OCI-LY7 (cell line): ENCODE data around the gene CTTNBP2NL. TPM values are rescaled to one million over a fixed set of nuclear protein-coding genes. Genes with fewer than 3 reads are reported as not detected.

Experiments
- BruUV-seq: library from RNA; stranded (reverse); fragments of 400-500 nt; replicated peaks from 2 replicates; lab custom pipeline; 2021; lab: Mats Ljungman, UMichigan
- CTCF ChIA-PET: fragments of 300-600 bp; sonication (Branson Sonifier 250); formaldehyde crosslinking; loops from one replicate; lab custom pipeline; 2022; ENCODE audit warnings: antibody characterized with exemption; ENCODE audit not compliant: unreplicated experiment; lab: Charles Lee
- POLR2A ChIA-PET: fragments of 300-600 bp; sonication (Branson Sonifier 250); formaldehyde crosslinking; loops from one replicate; lab custom pipeline; 2022; ENCODE audit warnings: antibody characterized with exemption; lab: Charles Lee
- DNase-seq: peaks from one replicate; pipeline ENCODE4 v3.0.0-alpha.2; 2015; ENCODE audit warnings: low spot score
- H2AFZ ChIP-seq: fragments of 200-600 bp; sonication (generic), shearing (Covaris generic); 2 replicates; pipeline ENCODE4 v1.6.1; 2014; ENCODE audit warnings: mild to moderate bottlenecking, antibody characterized with exemption, low read length, moderate library complexity
- H3K27ac ChIP-seq: fragments of 200-600 bp; sonication (generic); 2 replicates; pipeline ENCODE4 v1.5.1; 2014; ENCODE audit warnings: mixed run types, low read depth, mild to moderate bottlenecking, moderate library complexity, low read length, inconsistent platforms; ENCODE audit not compliant: poor library complexity, severe bottlenecking
- H3K36me3 ChIP-seq: fragments of 200-600 bp; sonication (generic); 2 replicates; pipeline ENCODE4 v1.6.1; 2014; ENCODE audit warnings: mild to moderate bottlenecking, antibody characterized with exemption, low read length, moderate library complexity, mixed read lengths; ENCODE audit not compliant: insufficient read depth
- H3K4me1 ChIP-seq: fragments of 200-600 bp; sonication (generic); 2 replicates; pipeline ENCODE4 v1.5.1; 2014; ENCODE audit warnings: mild to moderate bottlenecking, low read length; ENCODE audit not compliant: insufficient read depth, poor library complexity, severe bottlenecking
- H3K4me2 ChIP-seq: fragments of 200-600 bp; sonication (generic); 2 replicates; pipeline ENCODE4 v1.6.1; 2014; ENCODE audit warnings: mild to moderate bottlenecking, low read length
- H3K4me3 ChIP-seq: fragments of 200-600 bp; sonication (generic); 2 replicates; pipeline ENCODE4 v1.5.1; 2014; ENCODE audit warnings: mild to moderate bottlenecking, low read depth, low read length; ENCODE audit not compliant: poor library complexity, severe bottlenecking
- H3K79me2 ChIP-seq: fragments of 200-600 bp; sonication (generic); 2 replicates; pipeline ENCODE4 v1.6.1; 2016; ENCODE audit warnings: low read depth, mild to moderate bottlenecking, low read length, moderate library complexity, mixed read lengths; ENCODE audit not compliant: insufficient read depth
- H3K9me2 ChIP-seq: fragments of 200-600 bp; sonication (generic); 2 replicates; pipeline ENCODE4 v1.6.1; 2016; ENCODE audit warnings: mild to moderate bottlenecking, low read length, mixed read lengths; ENCODE audit not compliant: insufficient read depth
- H3K9me3 ChIP-seq: fragments of 200-600 bp; sonication (generic); 2 replicates; pipeline ENCODE4 v1.6.1; 2014; ENCODE audit warnings: mild to moderate bottlenecking, mixed run types, low read length, mixed read lengths
- H4K20me1 ChIP-seq: fragments of 200-600 bp; sonication (generic); 2 replicates; pipeline ENCODE4 v1.6.1; 2014; ENCODE audit warnings: mild to moderate bottlenecking, antibody characterized with exemption, low read length, moderate library complexity, mixed read lengths; ENCODE audit not compliant: insufficient read depth
- CTCF ChIP-seq: fragments of 200-600 bp; sonication (generic); conservative IDR thresholded peaks from 2 replicates; pipeline ENCODE4 v1.5.1; 2014; ENCODE audit warnings: mild to moderate bottlenecking, antibody characterized with exemption, low read length, moderate library complexity, mixed read lengths
- EZH2phosphoT487 ChIP-seq: fragments of 200-600 bp; sonication (generic); IDR thresholded peaks from 2 replicates; pipeline ENCODE4 v1.6.1; 2018; ENCODE audit warnings: low read depth, borderline replicate concordance, mild to moderate bottlenecking, mixed run types, antibody characterized with exemption, low read length, moderate library complexity, mixed read lengths
- intact Hi-C: fragments of 100-400 bp; cut with micrococcal nuclease; formaldehyde crosslinking; loops from one replicate; pipeline ENCODE4 v1.10.0; 2022; ENCODE audit not compliant: unreplicated experiment
- total RNA-seq, 2 experiments: library from RNA; depleted of rRNA in 1 of 2; stranded (reverse); fragments of >200 nt in 1 of 2; shearing (Covaris generic) in 1 of 2; gene quantifications; 2 replicates each; pipeline ENCODE4 v1.2.3, GENCODE V29; 2014 to 2022

CTTNBP2NL gene
- total RNA-seq, 2 experiments from 2014 or later = 1.5 to 8.7 TPM

GRCh38 chr1:112406771-112407170 lies 10.8 kb downstream of the CTTNBP2NL start:
- Histone ChIP-seq H3K36me3 (no peaks in the 10 kb centered on the region), H3K4me1 (no peaks in the 10 kb centered on the region), H3K9me2 (no peaks in the 10 kb centered on the region), H2AFZ (no peak overlapping the region), H4K20me1 (no peaks in the 10 kb centered on the region), H3K9me3 (no peaks in the 10 kb centered on the region), H3K79me2 (no peaks in the 10 kb centered on the region), H3K4me2 (no peak overlapping the region), H3K27ac (no peak overlapping the region), H3K4me3 (no peak overlapping the region)
- no TSS peak for BruUV-seq
- TF ChIP-seq EZH2phosphoT487 (no peak), CTCF (no peak)
- no peak for DNase-seq
- ChIA-PET CTCF (interaction anchor here (0.5 kb wide), 1 partner anchor 680 kb away, joined by 3 read pairs; no protein-coding TSS in a partner anchor), POLR2A (interaction anchor here (1.0 kb wide), 1 partner anchor 99 kb away, joined by 3 read pairs; no protein-coding TSS in a partner anchor)
- intact Hi-C loops = no loop called here

- no peak overlapping the region for H3K4me2 ChIP-seq
- H3K9me3 ChIP-seq = no peaks in the 10 kb centered on the region
- H3K9me2 ChIP-seq = no peaks in the 10 kb centered on the region
- no peaks in the 10 kb centered on the region for H3K36me3 ChIP-seq
- intact Hi-C loops = no loop called here
- no peak overlapping the region for H2AFZ ChIP-seq
- POLR2A ChIA-PET = interaction anchor here (1.0 to 1.8 kb wide), 2 partner anchors 13 to 21 kb away, joined by 4 read pairs; no protein-coding TSS in a partner anchor
- no peak for DNase-seq
- TF ChIP-seq CTCF (no peak), EZH2phosphoT487 (no peak)
- no peak overlapping the region for H3K27ac ChIP-seq
- BruUV-seq = no TSS peak
- CTCF ChIA-PET = no interaction called here
- H3K4me1 ChIP-seq = no peaks in the 10 kb centered on the region
- no peaks in the 10 kb centered on the region for H3K79me2 ChIP-seq
- no peaks in the 10 kb centered on the region for H4K20me1 ChIP-seq
- no peak overlapping the region for H3K4me3 ChIP-seq
These were observed 13.4 kb downstream of the CTTNBP2NL start for GRCh38 chr1:112409414-112409813.

GRCh38 chr1:112410673-112411072 lies 14.7 kb downstream of the CTTNBP2NL start:
- H2AFZ ChIP-seq = no peak overlapping the region
- DNase-seq = no peak
- H3K4me2 ChIP-seq = no peak overlapping the region
- no peaks in the 10 kb centered on the region for H4K20me1 ChIP-seq
- CTCF ChIA-PET = no interaction called here
- no peaks in the 10 kb centered on the region for H3K79me2 ChIP-seq
- no TSS peak for BruUV-seq
- no peaks in the 10 kb centered on the region for H3K9me3 ChIP-seq
- no peaks in the 10 kb centered on the region for H3K36me3 ChIP-seq
- POLR2A ChIA-PET = interaction anchor here (0.9 to 1.0 kb wide), 3 partner anchors 12 to 203 kb away, joined by 3 read pairs; no protein-coding TSS in a partner anchor
- H3K4me3 ChIP-seq = no peak overlapping the region
- TF ChIP-seq CTCF (no peak), EZH2phosphoT487 (no peak)
- no peak overlapping the region for H3K27ac ChIP-seq
- intact Hi-C loops = no loop called here
- H3K9me2 ChIP-seq = no peaks in the 10 kb centered on the region
- H3K4me1 ChIP-seq = no peaks in the 10 kb centered on the region
